IPS DF 6.9 (cell line): ENCODE data around the gene DMBT1.

Experiments used
- DNase-seq: peaks from one replicate; pipeline ENCODE4 v3.0.0-alpha.2; 2013; ENCODE audit warnings: low read depth, low spot score
- H3K27ac ChIP-seq: one replicate; pipeline ENCODE4 v1.5.1; 2013; ENCODE audit warnings: low read length, control low read depth
- H3K27me3 ChIP-seq: 2 replicates; pipeline ENCODE4 v1.6.1; 2013; ENCODE audit warnings: mild to moderate bottlenecking, low read length; ENCODE audit not compliant: control insufficient read depth, insufficient read depth
- H3K36me3 ChIP-seq: 2 replicates; pipeline ENCODE4 v1.6.1; 2013; ENCODE audit warnings: low read length; ENCODE audit not compliant: control insufficient read depth, insufficient read depth
- H3K4me1 ChIP-seq: 2 replicates; pipeline ENCODE4 v1.6.1; 2013; ENCODE audit warnings: low read length; ENCODE audit not compliant: control insufficient read depth, insufficient read depth
- H3K4me3 ChIP-seq: 2 replicates; pipeline ENCODE4 v1.5.1; 2013; ENCODE audit warnings: mild to moderate bottlenecking, low read length
- H3K9me3 ChIP-seq: 2 replicates; pipeline ENCODE4 v1.6.1; 2013; ENCODE audit warnings: low read length, inconsistent platforms; ENCODE audit not compliant: control insufficient read depth, insufficient read depth
- WGBS: extraction: QIAGEN DNeasy Blood & Tissue Kit; methylation state at CpG from one replicate; pipeline ENCODE4 v1.1.7; 2013; ENCODE audit warnings: mixed read lengths, missing lambda C conversion rate; ENCODE audit not compliant: insufficient read length, insufficient coverage; 5-methylcytosine and 5-hydroxymethylcytosine counted together

DMBT1 gene

DNA sequence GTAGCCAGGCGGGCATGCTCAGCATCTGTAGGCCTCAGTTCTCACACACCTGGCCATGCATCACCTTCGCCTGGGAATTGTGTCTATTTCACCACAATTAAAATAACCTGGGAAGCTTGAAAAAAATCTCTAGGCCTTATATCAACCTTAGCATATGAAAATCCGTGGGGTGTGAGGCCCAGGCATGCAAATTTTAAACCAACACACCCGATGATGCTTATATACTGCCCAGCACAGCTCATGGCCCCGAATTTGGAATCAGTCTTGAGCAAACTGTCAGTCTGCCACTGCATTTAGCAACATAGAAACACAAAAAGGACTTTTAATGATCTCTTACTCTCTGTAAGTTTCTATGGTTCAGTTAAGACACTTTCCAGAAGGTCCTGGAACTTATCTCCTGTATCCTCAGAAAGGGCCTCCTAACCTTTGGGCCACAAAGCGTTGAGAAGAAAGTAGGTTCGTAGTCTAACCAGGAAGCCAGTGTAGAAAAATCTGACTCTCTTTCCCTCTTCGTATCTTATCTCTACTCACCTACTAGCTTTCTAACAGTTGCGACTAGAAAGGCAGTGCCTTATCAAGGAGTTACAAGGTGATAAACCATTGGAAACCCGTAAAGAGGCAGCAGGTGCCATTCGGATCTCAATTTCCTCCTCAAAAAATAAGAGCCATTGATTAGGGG is 12.0 kb upstream of the DMBT1 start:
- no peaks in the 10 kb centered on the region for H3K9me3 ChIP-seq
- no CpG with 5 or more reads among the region's 11 CpGs for WGBS
- H3K36me3 ChIP-seq: no peaks in the 10 kb centered on the region
- H3K4me3 ChIP-seq: no peak overlapping the region
- H3K27ac ChIP-seq: no peak overlapping the region
- no peaks in the 10 kb centered on the region for H3K4me1 ChIP-seq
- no peaks in the 10 kb centered on the region for H3K27me3 ChIP-seq
- DNase-seq: no peak

DNA sequence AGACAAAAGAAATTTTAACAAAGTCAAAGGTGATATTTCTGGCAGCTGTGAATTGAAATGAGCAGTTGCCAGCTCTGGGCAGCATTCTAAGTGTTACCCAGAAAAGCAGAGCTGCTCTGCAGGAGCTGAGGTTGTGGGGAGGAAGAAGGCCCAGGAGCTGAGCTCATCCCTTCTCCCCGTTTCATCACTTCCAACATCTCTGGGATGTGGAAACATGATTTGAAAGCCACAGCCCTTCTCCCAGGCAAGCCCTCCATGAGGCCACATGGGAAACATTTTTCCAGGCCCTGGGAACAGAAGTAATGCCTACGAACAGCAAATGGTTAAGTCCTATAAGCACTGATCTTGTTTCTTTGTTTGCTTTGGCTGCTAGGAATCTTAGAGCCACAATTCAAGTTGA is 10.9 kb upstream of the DMBT1 start:
- H3K36me3 ChIP-seq: no peaks in the 10 kb centered on the region
- WGBS: no CpG with 5 or more reads among the region's 2 CpGs
- no peaks in the 10 kb centered on the region for H3K27me3 ChIP-seq
- H3K27ac ChIP-seq: no peak overlapping the region
- no peak for DNase-seq
- H3K4me3 ChIP-seq: no peak overlapping the region
- H3K4me1 ChIP-seq: no peaks in the 10 kb centered on the region
- H3K9me3 ChIP-seq: no peaks in the 10 kb centered on the region

DNA sequence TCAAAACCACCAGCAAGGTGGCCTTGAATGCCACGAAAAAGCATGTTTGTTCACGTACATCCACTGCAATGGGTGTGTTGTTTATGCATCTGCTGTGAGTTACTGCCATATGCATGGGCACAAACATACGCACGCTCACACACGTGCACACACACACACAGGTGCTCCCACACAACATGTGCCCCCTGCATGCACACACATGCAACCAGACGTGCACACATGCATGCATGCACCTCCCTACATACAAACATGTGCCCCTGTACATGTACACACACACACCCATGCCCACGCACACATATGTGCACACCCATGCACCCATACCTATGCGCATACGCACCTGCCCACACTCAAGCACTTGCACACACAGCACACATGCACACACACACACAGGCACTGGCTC is 10.1 kb upstream of the DMBT1 start:
- Histone ChIP-seq H3K36me3 (no peaks in the 10 kb centered on the region), H3K4me3 (no peak overlapping the region), H3K9me3 (no peaks in the 10 kb centered on the region), H3K27ac (no peak overlapping the region), H3K27me3 (no peaks in the 10 kb centered on the region), H3K4me1 (no peaks in the 10 kb centered on the region)
- no CpG with 5 or more reads among the region's 9 CpGs for WGBS
- DNase-seq: no peak

DNA sequence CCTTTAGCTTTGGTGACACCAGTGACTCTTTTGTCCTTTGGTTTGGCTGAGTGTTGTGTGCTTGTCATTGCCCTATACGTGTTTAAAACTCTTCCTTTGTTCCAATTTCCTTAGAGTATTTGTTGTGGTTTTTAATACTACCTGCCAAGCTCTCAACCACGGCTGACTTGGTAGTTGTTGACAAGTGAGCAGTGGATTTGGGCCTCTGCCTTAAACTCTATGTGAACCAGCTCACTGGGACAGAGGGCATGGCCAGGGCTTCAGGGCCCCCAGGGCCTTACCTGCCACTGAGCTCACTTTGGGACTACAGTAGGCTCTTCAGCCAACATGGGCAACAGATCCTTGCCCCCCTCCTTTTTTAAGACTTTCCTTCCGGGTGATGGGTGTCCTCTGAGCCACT is 9.6 kb upstream of the DMBT1 start:
- Histone ChIP-seq H3K36me3 (no peaks in the 10 kb centered on the region), H3K4me3 (no peak overlapping the region), H3K27ac (no peak overlapping the region), H3K9me3 (no peaks in the 10 kb centered on the region), H3K4me1 (no peaks in the 10 kb centered on the region), H3K27me3 (no peaks in the 10 kb centered on the region)
- no peak for DNase-seq
- no CpG with 5 or more reads among the region's 3 CpGs for WGBS

DNA sequence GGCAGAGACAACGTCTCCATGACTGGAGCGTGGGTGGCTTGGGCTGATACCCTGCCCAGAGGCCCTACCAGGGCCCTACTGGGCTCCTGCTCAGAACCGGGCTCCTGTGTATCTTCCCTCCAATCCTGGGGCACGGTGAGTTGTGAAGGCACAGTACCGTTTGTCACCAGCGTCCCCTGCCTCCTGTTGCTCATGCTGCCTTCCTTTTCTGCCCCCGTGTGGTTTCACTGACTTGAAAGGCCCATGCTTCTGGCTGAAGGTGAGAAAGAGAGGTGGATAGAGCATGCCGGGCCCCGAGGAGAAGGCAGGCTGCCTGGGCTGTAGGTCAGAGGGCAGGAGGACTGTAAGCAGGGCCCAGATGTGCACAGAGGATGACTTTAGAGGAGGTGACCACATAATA is 9.1 kb upstream of the DMBT1 start:
- H3K4me3 ChIP-seq: no peak overlapping the region
- H3K4me1 ChIP-seq: no peaks in the 10 kb centered on the region
- no peaks in the 10 kb centered on the region for H3K27me3 ChIP-seq
- no CpG with 5 or more reads among the region's 9 CpGs for WGBS
- DNase-seq: no peak
- no peaks in the 10 kb centered on the region for H3K9me3 ChIP-seq
- no peak overlapping the region for H3K27ac ChIP-seq
- no peaks in the 10 kb centered on the region for H3K36me3 ChIP-seq

DNA sequence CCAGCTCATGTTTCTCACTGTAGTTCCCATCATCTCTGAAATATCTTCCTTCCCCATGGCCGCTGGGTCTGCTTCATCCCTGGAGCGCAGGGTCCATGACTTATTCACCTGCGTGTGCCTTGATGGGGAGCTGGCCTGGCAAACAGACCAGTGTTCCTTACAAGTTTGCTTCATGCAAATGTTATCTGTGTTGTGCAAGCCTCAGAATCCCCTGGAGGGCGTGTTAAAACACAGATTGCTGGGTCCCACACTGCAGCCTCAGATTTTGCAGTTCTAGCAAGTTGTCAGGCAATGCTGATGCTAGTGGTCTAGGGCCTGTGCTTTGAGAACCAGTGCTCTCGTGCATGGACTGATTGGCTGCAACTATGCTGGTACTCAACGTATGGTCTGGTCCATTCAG is 7.2 kb upstream of the DMBT1 start:
- DNase-seq: no peak
- WGBS: no CpG with 5 or more reads among the region's 6 CpGs
- H3K27me3 ChIP-seq: no peaks in the 10 kb centered on the region

DNA sequence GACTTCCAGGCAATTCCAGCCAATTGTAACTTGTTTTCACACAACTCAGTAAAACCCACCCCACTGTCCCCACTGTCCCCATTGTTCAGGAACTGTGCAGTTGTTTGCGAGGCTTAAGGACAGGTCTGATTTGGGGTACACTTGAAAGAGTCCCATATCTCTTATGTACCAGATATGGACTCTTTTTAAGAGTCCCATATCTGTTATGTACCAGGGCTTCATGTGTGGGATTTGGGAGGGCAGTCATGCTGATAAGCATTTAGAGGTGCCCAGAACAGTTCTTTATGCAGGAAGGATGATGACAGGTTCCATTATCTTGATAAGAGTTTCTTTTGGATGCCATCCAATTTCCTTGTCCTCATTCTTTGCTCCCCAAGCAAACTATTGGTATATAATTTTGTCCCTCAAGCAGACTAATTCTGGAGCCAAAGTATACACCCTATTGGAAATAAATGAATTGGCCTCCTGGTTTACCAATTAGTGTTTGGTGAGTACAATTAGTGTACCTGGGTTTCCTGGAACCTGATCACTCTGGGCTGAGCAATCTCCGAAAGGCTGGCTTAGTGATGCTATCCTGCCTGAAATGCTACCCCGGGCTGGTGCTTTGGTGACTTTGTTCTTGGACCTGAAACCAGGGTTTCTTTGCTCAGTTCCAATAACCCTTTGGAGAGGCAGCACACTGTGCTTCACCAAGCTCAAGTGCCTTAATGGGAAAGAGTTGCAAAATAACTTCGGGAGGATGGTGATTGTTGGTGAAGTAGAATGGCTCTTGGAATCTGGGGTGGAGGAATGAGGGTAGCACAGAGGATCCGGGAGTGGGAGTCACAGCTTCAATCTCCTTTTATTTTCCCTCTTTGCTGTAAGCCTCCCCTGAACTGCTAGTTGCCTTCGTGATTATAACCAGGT is 6.2 kb upstream of the DMBT1 start:
- no CpG with 5 or more reads among the region's 6 CpGs for WGBS
- Histone ChIP-seq H3K36me3 (no peaks in the 10 kb centered on the region), H3K9me3 (no peaks in the 10 kb centered on the region), H3K27ac (no peak overlapping the region), H3K27me3 (no peaks in the 10 kb centered on the region), H3K4me3 (no peak overlapping the region), H3K4me1 (no peaks in the 10 kb centered on the region)
- DNase-seq: no peak

More for the DNA sequence above, 7.2 kb upstream of the DMBT1 start:
- Histone ChIP-seq H3K9me3 (no peaks in the 10 kb centered on the region), H3K27ac (no peak overlapping the region), H3K4me1 (no peaks in the 10 kb centered on the region), H3K36me3 (no peaks in the 10 kb centered on the region), H3K4me3 (no peak overlapping the region)

DNA sequence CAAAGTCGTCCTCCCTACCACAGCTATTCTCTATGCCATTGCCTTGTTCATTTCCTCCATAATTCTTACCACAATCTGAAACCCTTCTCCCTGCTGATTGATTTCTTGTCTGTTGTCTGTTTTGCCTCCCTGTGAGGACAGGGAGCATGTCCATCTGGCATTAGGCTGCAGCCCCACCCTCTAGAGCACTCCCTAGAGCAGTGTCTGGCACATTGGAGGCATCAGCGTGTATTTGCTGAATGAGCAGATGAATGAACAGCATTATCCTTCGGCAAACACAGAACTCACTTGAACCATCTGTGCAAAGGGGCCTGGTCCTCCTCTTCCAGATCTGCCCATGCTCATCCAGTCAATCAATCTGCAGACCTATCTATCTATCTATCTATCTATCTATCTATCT is 5.1 kb upstream of the DMBT1 start:
- no peak overlapping the region for H3K27ac ChIP-seq
- no peak for DNase-seq
- H3K9me3 ChIP-seq: no peaks in the 10 kb centered on the region
- WGBS: no CpG with 5 or more reads among the region's 3 CpGs
- no peaks in the 10 kb centered on the region for H3K36me3 ChIP-seq
- no peaks in the 10 kb centered on the region for H3K27me3 ChIP-seq
- no peak overlapping the region for H3K4me3 ChIP-seq
- H3K4me1 ChIP-seq: no peaks in the 10 kb centered on the region

DNA sequence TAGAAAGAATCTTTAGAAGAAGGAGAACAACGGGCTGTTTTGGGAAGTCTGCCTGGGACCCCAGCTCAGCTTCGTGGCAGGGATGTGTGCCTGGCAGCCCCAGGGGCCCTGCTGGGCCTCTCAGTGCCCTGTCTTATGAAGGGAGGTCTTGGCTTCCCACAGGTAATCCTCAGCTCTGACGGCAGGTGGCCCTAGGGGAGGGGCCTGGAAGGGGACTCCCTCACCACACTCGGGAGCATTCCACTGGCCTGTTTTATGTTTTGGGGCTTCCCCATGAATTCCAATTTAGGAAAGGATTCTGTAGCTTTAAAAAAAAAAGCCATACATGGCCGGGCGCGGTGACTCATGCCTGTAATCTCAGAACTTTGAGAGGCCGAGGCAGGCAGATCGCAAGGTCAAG is 3.0 kb upstream of the DMBT1 start:
- H3K4me1 ChIP-seq: no peaks in the 10 kb centered on the region
- DNase-seq: no peak
- no peak overlapping the region for H3K4me3 ChIP-seq
- no CpG with 5 or more reads among the region's 9 CpGs for WGBS
- H3K27ac ChIP-seq: no peak overlapping the region
- no peaks in the 10 kb centered on the region for H3K36me3 ChIP-seq
- no peaks in the 10 kb centered on the region for H3K27me3 ChIP-seq
- H3K9me3 ChIP-seq: no peaks in the 10 kb centered on the region

DNA sequence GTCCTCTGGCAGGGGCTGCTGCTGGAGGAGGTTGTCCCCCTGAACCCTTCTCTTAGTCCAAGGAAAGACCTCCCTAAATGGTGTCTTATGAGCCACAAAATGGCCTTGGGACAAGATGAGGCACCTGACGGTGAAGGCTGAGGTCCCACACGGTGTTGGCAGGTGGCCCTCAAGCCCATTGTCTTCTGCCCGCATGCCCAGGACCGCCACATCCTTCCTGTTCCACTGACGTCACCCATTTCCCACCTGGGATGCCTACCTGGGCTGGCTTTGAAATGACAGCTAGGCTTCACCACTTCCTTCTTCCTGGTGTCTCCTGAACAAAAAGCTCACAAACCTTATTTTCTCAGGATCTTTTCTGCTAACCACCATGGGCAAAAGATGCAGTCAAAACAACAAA is 2.1 kb upstream of the DMBT1 start:
- no peak overlapping the region for H3K27ac ChIP-seq
- no peaks in the 10 kb centered on the region for H3K27me3 ChIP-seq
- WGBS: no CpG with 5 or more reads among the region's 5 CpGs
- no peaks in the 10 kb centered on the region for H3K9me3 ChIP-seq
- H3K4me3 ChIP-seq: no peak overlapping the region
- no peaks in the 10 kb centered on the region for H3K4me1 ChIP-seq
- H3K36me3 ChIP-seq: no peaks in the 10 kb centered on the region
- no peak for DNase-seq
